HCT116 (cell line): Measurements from ENCODE around the gene RPTOR. TPM values are rescaled to one million over a fixed set of nuclear protein-coding genes. Genes with fewer than 3 reads are reported as not detected.

Source experiments
- ATAC-seq: fragments of 200-7000 bp; cut with Tn5 transposase; 2 replicates; pipeline ENCODE4 v1.9.1; 2020; ENCODE audit warnings: mild to moderate bottlenecking, moderate library complexity
- BruUV-seq: library from RNA; stranded (reverse); fragments of 400-500 nt; replicated peaks from 2 replicates; lab custom pipeline; 2021; lab: Mats Ljungman, UMichigan
- CTCF ChIA-PET: fragments of 300-600 bp; sonication (Branson Sonifier 250); formaldehyde crosslinking; loops from one replicate; lab custom pipeline; 2021; ENCODE audit warnings: antibody characterized with exemption; lab: Charles Lee
- POLR2A ChIA-PET: fragments of 300-600, 350-600 bp; sonication (Branson Sonifier 250); formaldehyde crosslinking; loops from one replicate; lab custom pipeline; 2021; ENCODE audit warnings: antibody characterized with exemption; lab: Charles Lee
- RAD21 ChIA-PET, 2 experiments: fragments of 300-600 bp; sonication (Branson Sonifier 250); formaldehyde crosslinking; loops; one replicate each; lab custom pipeline; 2023; ENCODE audit warnings: low total read pairs in 2 of 2; ENCODE audit not compliant: uncharacterized antibody in 2 of 2, unreplicated experiment in 2 of 2, low non-redundant PET in 1 of 2; lab: Charles Lee
- DNase-seq: peaks from one replicate; pipeline ENCODE4 v3.0.0-alpha.2; 2010; ENCODE audit warnings: low read depth, low spot score
- H2AFZ ChIP-seq: fragments of 200-600 bp; shearing (Covaris generic), sonication (generic); 2 replicates; pipeline ENCODE4 v1.6.1; 2017; ENCODE audit warnings: low read depth, mixed run types, mixed read lengths, antibody characterized with exemption, low read length; ENCODE audit not compliant: poor library complexity, severe bottlenecking
- H3K27ac ChIP-seq: 2 replicates; pipeline ENCODE4 v1.5.1; 2012; ENCODE audit warnings: low read depth, low read length
- H3K27me3 ChIP-seq: fragments of 200-600 bp; sonication (generic); 2 replicates; pipeline ENCODE4 v1.6.1; 2016; ENCODE audit warnings: mixed run types, low read length, mixed read lengths; ENCODE audit not compliant: insufficient read depth
- H3K36me3 ChIP-seq, 2 experiments: fragments of 200-500 bp in 1 of 2; fragments of 200-600 bp in 1 of 2; sonication (Bioruptor generic) in 1 of 2; sonication (generic) in 1 of 2; 2 replicates each; pipeline versions ENCODE4 v1.5.1 to v1.6.1; 2014 to 2016; ENCODE audit warnings: low read length in 2 of 2, inconsistent platforms in 1 of 2, mixed read lengths in 1 of 2, mixed run types in 1 of 2; ENCODE audit not compliant: insufficient read depth in 2 of 2, control insufficient read depth in 1 of 2
- H3K4me1 ChIP-seq, 2 experiments: fragments of 200-600 bp in 1 of 2; sonication (generic) in 1 of 2; 2 replicates each; pipeline versions ENCODE4 v1.5.1 to v1.6.1; 2012 to 2017; ENCODE audit warnings: low read length in 2 of 2, inconsistent platforms in 1 of 2, mild to moderate bottlenecking in 1 of 2, mixed read lengths in 1 of 2, mixed run types in 1 of 2, moderate library complexity in 1 of 2; ENCODE audit not compliant: insufficient read depth in 2 of 2, control insufficient read depth in 1 of 2
- H3K4me2 ChIP-seq: fragments of 200-600 bp; sonication (generic); 2 replicates; pipeline ENCODE4 v1.6.1; 2017; ENCODE audit warnings: mixed run types, low read length, mixed read lengths
- H3K4me3 ChIP-seq, 2 experiments: fragments of 200-600 bp in 1 of 2; sonication (generic) in 1 of 2; replicated peaks in 1 of 2; 2 replicates each; pipeline ENCODE4 v1.5.1; 2011 to 2016; ENCODE audit warnings: low read length in 2 of 2, control low read depth in 1 of 2, low read depth in 1 of 2, mild to moderate bottlenecking in 1 of 2, mixed read lengths in 1 of 2, mixed run types in 1 of 2
- H3K79me2 ChIP-seq: fragments of 200-600 bp; sonication (generic); 2 replicates; pipeline ENCODE4 v1.6.1; 2017; ENCODE audit warnings: mild to moderate bottlenecking, mixed run types, low read length, moderate library complexity, mixed read lengths; ENCODE audit not compliant: insufficient read depth
- H3K9ac ChIP-seq: fragments of 200-600 bp; sonication (generic); 2 replicates; pipeline ENCODE4 v1.6.1; 2016; ENCODE audit warnings: low read length, mixed read lengths
- H3K9me2 ChIP-seq: fragments of 200-600 bp; sonication (generic), shearing (Covaris generic); 2 replicates; pipeline ENCODE4 v1.6.1; 2017; ENCODE audit warnings: mixed run types, mild to moderate bottlenecking, moderate library complexity; ENCODE audit not compliant: insufficient read depth
- H3K9me3 ChIP-seq, 2 experiments: fragments of 200-500 bp in 1 of 2; fragments of 200-600 bp in 1 of 2; sonication (Bioruptor generic) in 1 of 2; sonication (generic) in 1 of 2; 2 replicates each; pipeline ENCODE4 v1.6.1; 2014 to 2017; ENCODE audit warnings: low read length in 2 of 2, mixed read lengths in 2 of 2, inconsistent platforms in 1 of 2, low read depth in 1 of 2, mild to moderate bottlenecking in 1 of 2, mixed run types in 1 of 2, moderate library complexity in 1 of 2; ENCODE audit not compliant: control insufficient read depth in 1 of 2, insufficient read depth in 1 of 2
- H4K20me1 ChIP-seq: fragments of 200-600 bp; sonication (generic), shearing (Covaris generic); 2 replicates; pipeline ENCODE4 v1.6.1; 2017; ENCODE audit warnings: mixed run types, mild to moderate bottlenecking, moderate library complexity; ENCODE audit not compliant: insufficient read depth
- ELF1 ChIP-seq: IDR thresholded peaks from 2 replicates; pipeline ENCODE4 v1.6.1; 2012; ENCODE audit warnings: low read depth, borderline replicate concordance
- FOSL1 ChIP-seq: IDR thresholded peaks from 2 replicates; pipeline ENCODE4 v1.6.1; 2012; ENCODE audit warnings: low read depth
- POLR2A ChIP-seq: IDR thresholded peaks from 2 replicates; pipeline ENCODE4 v1.7.0; 2011; ENCODE audit warnings: borderline replicate concordance; ENCODE audit not compliant: insufficient read depth, insufficient read length; ENCODE audit errors: extremely low read depth
- POLR2AphosphoS5 ChIP-seq: IDR thresholded peaks from 2 replicates; pipeline ENCODE4 v1.6.1; 2011; ENCODE audit warnings: mild to moderate bottlenecking, low read depth, low read length, moderate library complexity
- SIN3A ChIP-seq: IDR thresholded peaks from 2 replicates; pipeline ENCODE4 v1.6.1; 2012; ENCODE audit warnings: low read depth
- SP1 ChIP-seq: IDR thresholded peaks from 2 replicates; pipeline ENCODE4 v1.6.1; 2012; ENCODE audit warnings: low read depth
- SRF ChIP-seq: IDR thresholded peaks from 2 replicates; pipeline ENCODE4 v1.6.1; 2012; ENCODE audit warnings: low read depth
- TCF7L2 ChIP-seq: IDR thresholded peaks from 2 replicates; pipeline ENCODE4 v1.7.0; 2011; ENCODE audit warnings: borderline replicate concordance, inconsistent platforms; ENCODE audit not compliant: insufficient read depth, insufficient read length; ENCODE audit errors: extremely low read depth
- ZFX ChIP-seq: fragments of 450-650 bp; IDR thresholded peaks from 2 replicates; pipeline ENCODE4 v1.6.1; 2017
- ZNF274 ChIP-seq: fragments of 200-500 bp; sonication (Bioruptor generic); IDR thresholded peaks from 2 replicates; pipeline ENCODE4 v1.6.1; 2014; ENCODE audit warnings: mild to moderate bottlenecking, low read depth, low read length, inconsistent platforms
- intact Hi-C: fragments of 100-400 bp; cut with micrococcal nuclease; formaldehyde crosslinking; loops from 2 replicates; pipeline ENCODE4 v1.10.0; 2022
- total RNA-seq: library from RNA; stranded (reverse); gene quantifications from one replicate; pipeline ENCODE4 v1.2.1, GENCODE V29; 2021; ENCODE audit not compliant: unreplicated experiment
- TF ChIP-seq, protein P1 (sequence below): IDR thresholded peaks from 2 replicates; pipeline ENCODE4 v1.6.1; 2012
- TF ChIP-seq, protein P2 (sequence below): IDR thresholded peaks from 2 replicates; pipeline ENCODE4 v1.6.1; 2011; ENCODE audit warnings: mild to moderate bottlenecking, low read length, moderate library complexity; ENCODE audit not compliant: insufficient replicate concordance; ENCODE audit errors: extremely low read depth

The RPTOR gene
- total RNA-seq, 1 experiment from 2014 or later: 69.5 TPM

DNA sequence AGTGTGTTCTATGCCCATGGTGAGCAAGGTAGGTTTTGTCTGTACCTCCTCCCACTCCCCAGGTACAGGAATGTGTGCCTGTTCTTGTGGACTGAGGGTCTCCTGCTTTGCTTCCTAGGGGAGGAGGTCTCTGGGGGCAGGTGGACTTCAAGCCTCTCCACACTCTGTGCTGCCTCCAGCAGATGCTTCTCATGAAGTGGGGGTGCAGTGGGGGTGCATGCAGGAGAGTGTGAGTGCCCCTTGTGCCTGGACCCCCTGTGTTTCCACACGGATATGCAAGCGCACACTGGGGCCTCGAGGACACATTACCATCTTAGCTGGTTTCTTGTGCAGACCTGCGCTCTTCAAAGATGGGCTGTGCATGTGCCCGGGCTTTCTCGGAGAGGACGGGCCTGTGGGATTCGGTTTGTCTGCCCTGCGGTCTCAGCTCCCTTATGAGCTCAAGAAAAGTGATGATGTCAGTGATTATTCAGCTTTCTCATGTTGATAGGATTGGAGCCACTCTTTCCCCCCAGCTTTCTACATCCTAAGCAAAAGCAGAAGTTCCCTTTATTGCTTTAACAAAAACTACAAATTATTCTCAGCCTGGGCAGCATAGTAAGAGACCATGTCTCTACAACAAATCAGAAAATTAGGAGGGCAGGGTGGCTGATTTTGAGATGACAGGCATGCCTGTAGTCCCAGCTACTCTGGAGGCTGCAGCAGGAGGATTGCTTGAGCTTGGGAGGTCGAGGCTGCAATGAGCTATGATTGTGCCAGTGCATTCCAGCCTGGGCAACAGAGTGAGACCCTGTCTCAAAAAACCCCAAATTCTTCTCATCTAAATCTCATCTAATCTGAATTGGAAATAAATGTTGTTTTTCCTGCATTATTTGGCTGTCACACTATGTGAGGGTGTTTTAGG, 86.8 kb downstream of the RPTOR start:
- Histone ChIP-seq H3K27me3 (no peaks in the 10 kb centered on the region), H3K4me3 (no peak overlapping the region), H3K9ac (no peak overlapping the region), H3K9me3 (no peaks in the 10 kb centered on the region), H3K27ac (no peak overlapping the region), H3K79me2 (peaks cover 94% of the 10 kb centered on the region), H3K4me1 (no peaks in the 10 kb centered on the region), H3K9me2 (no peaks in the 10 kb centered on the region), H3K4me2 (no peak overlapping the region), H2AFZ (no peak overlapping the region), H4K20me1 (peaks cover 8% of the 10 kb centered on the region; the same call in 1 of the 2 replicates), H3K36me3 (peaks cover 0 to under 1% of the 10 kb centered on the region in 2 experiments; a peak in 1 of 4 replicates)
- DNase-seq: no peak
- RAD21 ChIA-PET: no interaction called here
- TF ChIP-seq SP1: no peak
- TF ChIP-seq TCF7L2: no peak
- no peak for TF ChIP-seq POLR2A
- no peak for TF ChIP-seq SIN3A
- TF ChIP-seq SRF: no peak
- TF ChIP-seq ZNF274: no peak
- TF ChIP-seq ELF1: no peak
- TF ChIP-seq, protein P1, sequence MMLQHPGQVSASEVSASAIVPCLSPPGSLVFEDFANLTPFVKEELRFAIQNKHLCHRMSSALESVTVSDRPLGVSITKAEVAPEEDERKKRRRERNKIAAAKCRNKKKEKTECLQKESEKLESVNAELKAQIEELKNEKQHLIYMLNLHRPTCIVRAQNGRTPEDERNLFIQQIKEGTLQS: no peak
- TF ChIP-seq ZFX: no peak
- TF ChIP-seq FOSL1: no peak
- no peak for TF ChIP-seq POLR2AphosphoS5
- TF ChIP-seq, protein P2, sequence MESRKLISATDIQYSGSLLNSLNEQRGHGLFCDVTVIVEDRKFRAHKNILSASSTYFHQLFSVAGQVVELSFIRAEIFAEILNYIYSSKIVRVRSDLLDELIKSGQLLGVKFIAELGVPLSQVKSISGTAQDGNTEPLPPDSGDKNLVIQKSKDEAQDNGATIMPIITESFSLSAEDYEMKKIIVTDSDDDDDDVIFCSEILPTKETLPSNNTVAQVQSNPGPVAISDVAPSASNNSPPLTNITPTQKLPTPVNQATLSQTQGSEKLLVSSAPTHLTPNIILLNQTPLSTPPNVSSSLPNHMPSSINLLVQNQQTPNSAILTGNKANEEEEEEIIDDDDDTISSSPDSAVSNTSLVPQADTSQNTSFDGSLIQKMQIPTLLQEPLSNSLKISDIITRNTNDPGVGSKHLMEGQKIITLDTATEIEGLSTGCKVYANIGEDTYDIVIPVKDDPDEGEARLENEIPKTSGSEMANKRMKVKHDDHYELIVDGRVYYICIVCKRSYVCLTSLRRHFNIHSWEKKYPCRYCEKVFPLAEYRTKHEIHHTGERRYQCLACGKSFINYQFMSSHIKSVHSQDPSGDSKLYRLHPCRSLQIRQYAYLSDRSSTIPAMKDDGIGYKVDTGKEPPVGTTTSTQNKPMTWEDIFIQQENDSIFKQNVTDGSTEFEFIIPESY: no peak
- POLR2A ChIA-PET: no interaction called here
- ATAC-seq: no peak
- CTCF ChIA-PET: interaction anchor here (1.5 kb wide), 1 partner anchor 19 kb away, joined by 7 read pairs; no protein-coding TSS in a partner anchor
- intact Hi-C loops: no loop called here
- BruUV-seq: no TSS peak
